Measurements from ENCODE around the gene STXBP5L. TPM values are rescaled to one million over a fixed set of nuclear protein-coding genes. Genes with fewer than 3 reads are reported as not detected.
"Not testable (repeated sequence)": the region's sequence is repeated elsewhere in the genome, so short reads cannot be mapped to it uniquely, and the experiment has no call there.

Gene STXBP5L
- total and polyA plus RNA-seq, 7 donors: under 0.01 to 14.3 (median 11.8) TPM; not detected in 1

- no peaks in the 10 kb centered on the region for H3K36me3 ChIP-seq
- no peaks in the 10 kb centered on the region for H3K4me1 ChIP-seq
- no peaks in the 10 kb centered on the region for H3K9me3 ChIP-seq
- no peak for DNase-seq
- no peak overlapping the region for H3K27ac ChIP-seq
- intact Hi-C loops (cut with DNase I): no loop called here
- TF ChIP-seq CTCF (IDR thresholded peaks at IDR 0.05): no peak
- no peak for TF ChIP-seq EP300 (IDR thresholded peaks at IDR 0.05)
- TF ChIP-seq POLR2AphosphoS5 (IDR thresholded peaks at IDR 0.05): no peak
- no peak for TF ChIP-seq POLR2A (IDR thresholded peaks at IDR 0.05)
- WGBS, 2 donors: 69 to 86% methylated on average over 6 of the region's 6 CpGs
- H3K4me3 ChIP-seq: no peak overlapping the region
- no peaks in the 10 kb centered on the region for H3K27me3 ChIP-seq
These were observed 156.1 kb downstream of the STXBP5L start for GRCh38 chr3:121064121-121064520.

- TF ChIP-seq CTCF (IDR thresholded peaks at IDR 0.05): no peak
- no peak for TF ChIP-seq EP300 (IDR thresholded peaks at IDR 0.05)
- TF ChIP-seq POLR2AphosphoS5 (IDR thresholded peaks at IDR 0.05): no peak
- no peak for TF ChIP-seq POLR2A (IDR thresholded peaks at IDR 0.05)
- no peak for DNase-seq
- H3K4me3 ChIP-seq: no peak overlapping the region
- H3K36me3 ChIP-seq: no peaks in the 10 kb centered on the region
- no peaks in the 10 kb centered on the region for H3K4me1 ChIP-seq
- no peaks in the 10 kb centered on the region for H3K27me3 ChIP-seq
- no peaks in the 10 kb centered on the region for H3K9me3 ChIP-seq
- WGBS, 2 donors: 50 to 71% methylated on average over 6 of the region's 6 CpGs
- intact Hi-C loops (cut with DNase I): no loop called here
- no peak overlapping the region for H3K27ac ChIP-seq
These were observed 164.1 kb downstream of the STXBP5L start for GRCh38 chr3:121072133-121072532.

GRCh38 chr3:121073011-121073410 is 165.0 kb downstream of the STXBP5L start:
- H3K4me1 ChIP-seq: no peaks in the 10 kb centered on the region
- no peaks in the 10 kb centered on the region for H3K27me3 ChIP-seq
- intact Hi-C loops (cut with DNase I): no loop called here
- TF ChIP-seq EP300 (IDR thresholded peaks at IDR 0.05) (no peak), POLR2A (IDR thresholded peaks at IDR 0.05) (no peak), CTCF (IDR thresholded peaks at IDR 0.05) (no peak), POLR2AphosphoS5 (IDR thresholded peaks at IDR 0.05) (no peak)
- no peaks in the 10 kb centered on the region for H3K36me3 ChIP-seq
- 89 to 92% methylated on average over 7 of the region's 7 CpGs for WGBS, 2 donors
- no peaks in the 10 kb centered on the region for H3K9me3 ChIP-seq
- no peak for DNase-seq
- no peak overlapping the region for H3K27ac ChIP-seq
- H3K4me3 ChIP-seq: no peak overlapping the region

GRCh38 chr3:121075191-121075590 is 167.2 kb downstream of the STXBP5L start:
- Histone ChIP-seq H3K9me3 (peaks cover 0 to 5% (median 1%) of the 10 kb centered on the region in 4 donors), H3K4me1 (no peaks in the 10 kb centered on the region), H3K27me3 (no peaks in the 10 kb centered on the region), H3K4me3 (no peak overlapping the region), H3K36me3 (no peaks in the 10 kb centered on the region), H3K27ac (no peak overlapping the region)
- DNase-seq: no peak
- TF ChIP-seq POLR2A (IDR thresholded peaks at IDR 0.05) (no peak), EP300 (IDR thresholded peaks at IDR 0.05) (no peak), CTCF (IDR thresholded peaks at IDR 0.05) (no peak), POLR2AphosphoS5 (IDR thresholded peaks at IDR 0.05) (no peak)
- WGBS, 2 donors: 87 to 92% methylated on average over 3 of the region's 3 CpGs
- intact Hi-C loops (cut with DNase I): no loop called here

GRCh38 chr3:121078378-121079101 is 170.5 kb downstream of the STXBP5L start:
- H3K27me3 ChIP-seq; intact Hi-C loops (cut with DNase I): not testable (repeated sequence)

More at GRCh38 chr3:121078378-121079101, 170.5 kb downstream of the STXBP5L start:
- H3K4me3 ChIP-seq, DNase-seq, H3K4me1 ChIP-seq, H3K36me3 ChIP-seq, H3K9me3 ChIP-seq, H3K27ac ChIP-seq: not testable (repeated sequence)
- 89 to 94% methylated on average over 22 of the region's 22 CpGs for WGBS, 2 donors
